22Rv1 (cell line): ENCODE data around the gene CHD6.

Experiments used
- ZFX ChIP-seq: fragments of 450-650 bp; IDR thresholded peaks from 2 replicates; pipeline ENCODE4 v1.6.1; 2017; ENCODE audit warnings: antibody characterized with exemption, borderline replicate concordance
- TF ChIP-seq, protein P1 (sequence below): fragments of 450-650 bp; IDR thresholded peaks from 2 replicates; pipeline ENCODE4 v1.5.1; 2017; ENCODE audit warnings: mild to moderate bottlenecking

DNA sequence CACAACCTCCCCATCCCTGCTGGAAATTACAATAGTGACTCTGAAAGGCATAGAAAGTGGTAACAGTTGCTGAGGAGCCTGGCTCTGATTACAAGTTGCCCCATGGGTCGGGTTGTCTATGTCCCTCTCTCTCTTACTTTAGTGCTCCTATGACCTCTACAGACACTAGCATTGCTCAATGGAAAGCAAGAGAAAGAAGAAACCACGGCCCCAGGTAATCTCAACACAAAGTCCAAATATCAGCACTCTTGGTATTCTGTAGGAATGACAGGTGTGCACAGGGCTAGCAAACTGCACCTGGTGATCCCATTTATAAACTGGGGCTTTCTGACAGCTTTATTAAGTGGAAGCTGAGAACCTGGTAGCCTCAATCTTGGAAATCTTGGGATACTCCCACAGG, 171.2 kb downstream of the CHD6 start:
- TF ChIP-seq, protein P1, sequence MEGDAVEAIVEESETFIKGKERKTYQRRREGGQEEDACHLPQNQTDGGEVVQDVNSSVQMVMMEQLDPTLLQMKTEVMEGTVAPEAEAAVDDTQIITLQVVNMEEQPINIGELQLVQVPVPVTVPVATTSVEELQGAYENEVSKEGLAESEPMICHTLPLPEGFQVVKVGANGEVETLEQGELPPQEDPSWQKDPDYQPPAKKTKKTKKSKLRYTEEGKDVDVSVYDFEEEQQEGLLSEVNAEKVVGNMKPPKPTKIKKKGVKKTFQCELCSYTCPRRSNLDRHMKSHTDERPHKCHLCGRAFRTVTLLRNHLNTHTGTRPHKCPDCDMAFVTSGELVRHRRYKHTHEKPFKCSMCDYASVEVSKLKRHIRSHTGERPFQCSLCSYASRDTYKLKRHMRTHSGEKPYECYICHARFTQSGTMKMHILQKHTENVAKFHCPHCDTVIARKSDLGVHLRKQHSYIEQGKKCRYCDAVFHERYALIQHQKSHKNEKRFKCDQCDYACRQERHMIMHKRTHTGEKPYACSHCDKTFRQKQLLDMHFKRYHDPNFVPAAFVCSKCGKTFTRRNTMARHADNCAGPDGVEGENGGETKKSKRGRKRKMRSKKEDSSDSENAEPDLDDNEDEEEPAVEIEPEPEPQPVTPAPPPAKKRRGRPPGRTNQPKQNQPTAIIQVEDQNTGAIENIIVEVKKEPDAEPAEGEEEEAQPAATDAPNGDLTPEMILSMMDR, result no peak
- TF ChIP-seq ZFX, result no peak
